NCI-H128 (cell line): ENCODE measurements around the gene PRPF18.

Experiments used
- DNase-seq: peaks from one replicate; lab custom pipeline; 2025; ENCODE audit not compliant: unreplicated experiment; lab: John Stamatoyannopoulos, UW

Gene PRPF18

GRCh38 chr10:13668126-13668525 lies 81.4 kb downstream of the PRPF18 start:
- no peak for DNase-seq

- no peak for DNase-seq
These were observed 82.6 kb downstream of the PRPF18 start for GRCh38 chr10:13669182-13669855.

- DNase-seq, result no peak
These were observed 83.1 kb downstream of the PRPF18 start for GRCh38 chr10:13669901-13670300.

- DNase-seq, result no peak
These were observed 83.5 kb downstream of the PRPF18 start for GRCh38 chr10:13670311-13670710.

GRCh38 chr10:13671904-13672303 lies 85.1 kb downstream of the PRPF18 start:
- no peak for DNase-seq

GRCh38 chr10:13672548-13672947 lies 85.8 kb downstream of the PRPF18 start:
- DNase-seq, result no peak

- DNase-seq, result peak; percentile 13
These were observed 86.4 kb downstream of the PRPF18 start for GRCh38 chr10:13673156-13673555.

- DNase-seq, result no peak
These were observed 88.2 kb downstream of the PRPF18 start for GRCh38 chr10:13674645-13675588.

- DNase-seq, result no peak
These were observed 91.5 kb downstream of the PRPF18 start for GRCh38 chr10:13678101-13678843.
